ENCODE data around the gene TNFSF9.

DNA sequence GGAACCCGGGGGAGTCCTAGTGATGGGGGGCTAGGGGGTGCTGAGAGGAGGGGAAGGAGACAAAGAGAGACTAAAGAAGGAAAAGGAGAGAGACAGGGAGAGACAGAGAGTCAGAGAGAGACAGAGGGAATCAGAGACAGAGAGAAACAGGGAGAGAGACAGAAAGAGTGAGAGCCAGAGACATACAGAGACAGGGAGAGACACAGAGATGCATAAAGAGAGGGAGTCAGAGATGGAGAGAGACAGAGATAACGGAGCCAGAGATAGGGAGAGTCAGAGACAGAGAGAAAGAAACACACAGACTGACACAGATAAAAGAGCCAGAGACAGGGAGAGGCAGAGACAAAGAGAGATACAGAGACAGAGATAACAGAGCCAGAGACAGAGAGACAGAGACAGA is 1.5 kb upstream of the TNFSF9 start:
- no peak for TF ChIP-seq EP300 (IDR thresholded peaks at IDR 0.05)
- TF ChIP-seq, protein P1, sequence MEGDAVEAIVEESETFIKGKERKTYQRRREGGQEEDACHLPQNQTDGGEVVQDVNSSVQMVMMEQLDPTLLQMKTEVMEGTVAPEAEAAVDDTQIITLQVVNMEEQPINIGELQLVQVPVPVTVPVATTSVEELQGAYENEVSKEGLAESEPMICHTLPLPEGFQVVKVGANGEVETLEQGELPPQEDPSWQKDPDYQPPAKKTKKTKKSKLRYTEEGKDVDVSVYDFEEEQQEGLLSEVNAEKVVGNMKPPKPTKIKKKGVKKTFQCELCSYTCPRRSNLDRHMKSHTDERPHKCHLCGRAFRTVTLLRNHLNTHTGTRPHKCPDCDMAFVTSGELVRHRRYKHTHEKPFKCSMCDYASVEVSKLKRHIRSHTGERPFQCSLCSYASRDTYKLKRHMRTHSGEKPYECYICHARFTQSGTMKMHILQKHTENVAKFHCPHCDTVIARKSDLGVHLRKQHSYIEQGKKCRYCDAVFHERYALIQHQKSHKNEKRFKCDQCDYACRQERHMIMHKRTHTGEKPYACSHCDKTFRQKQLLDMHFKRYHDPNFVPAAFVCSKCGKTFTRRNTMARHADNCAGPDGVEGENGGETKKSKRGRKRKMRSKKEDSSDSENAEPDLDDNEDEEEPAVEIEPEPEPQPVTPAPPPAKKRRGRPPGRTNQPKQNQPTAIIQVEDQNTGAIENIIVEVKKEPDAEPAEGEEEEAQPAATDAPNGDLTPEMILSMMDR (IDR thresholded peaks at IDR 0.05), result no peak
- TF ChIP-seq POLR2A (IDR thresholded peaks at IDR 0.05), result no peak
- TF ChIP-seq POLR2AphosphoS5 (IDR thresholded peaks at IDR 0.05), result no peak
